HG03175 (cell line): ENCODE results near the gene THAP7.
"Not testable (repeated sequence)": the region's sequence is repeated elsewhere in the genome, so short reads cannot be mapped to it uniquely, and the experiment has no call there.

Source experiments
- ATAC-seq: cut with Tn5 transposase; IDR thresholded peaks from one replicate; pipeline ENCODE4 v1.9.1; 2021; ENCODE audit warnings: mild to moderate bottlenecking, moderate library complexity; ENCODE audit not compliant: unreplicated experiment

Gene THAP7

DNA sequence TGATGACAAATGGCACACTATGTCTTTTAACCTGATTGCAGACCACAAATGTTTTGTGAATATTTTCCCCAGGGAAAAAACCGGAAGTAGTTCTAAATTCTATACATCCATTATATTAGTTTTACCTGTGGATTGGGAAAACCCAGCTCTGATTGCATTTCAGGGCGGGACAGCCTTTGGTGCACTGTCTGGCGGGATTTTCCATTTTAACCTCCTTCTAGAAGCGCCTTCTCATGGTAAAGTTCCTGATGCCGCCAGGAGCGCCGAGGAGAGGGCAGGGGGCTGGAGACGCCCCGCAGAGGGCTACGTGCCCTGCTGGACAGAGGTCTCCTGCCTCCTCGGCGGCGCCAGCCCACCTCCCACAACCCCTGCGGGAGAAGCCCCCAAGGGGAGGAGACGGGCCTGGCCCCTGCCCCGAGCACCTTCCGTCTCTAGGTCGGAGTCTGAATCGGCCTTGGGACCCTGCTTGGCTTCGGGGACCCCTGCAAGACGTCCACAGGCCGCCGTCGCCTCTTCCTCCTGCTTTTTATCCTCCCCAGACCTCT lies 11.8 kb upstream of the THAP7 start:
- no peak for ATAC-seq

DNA sequence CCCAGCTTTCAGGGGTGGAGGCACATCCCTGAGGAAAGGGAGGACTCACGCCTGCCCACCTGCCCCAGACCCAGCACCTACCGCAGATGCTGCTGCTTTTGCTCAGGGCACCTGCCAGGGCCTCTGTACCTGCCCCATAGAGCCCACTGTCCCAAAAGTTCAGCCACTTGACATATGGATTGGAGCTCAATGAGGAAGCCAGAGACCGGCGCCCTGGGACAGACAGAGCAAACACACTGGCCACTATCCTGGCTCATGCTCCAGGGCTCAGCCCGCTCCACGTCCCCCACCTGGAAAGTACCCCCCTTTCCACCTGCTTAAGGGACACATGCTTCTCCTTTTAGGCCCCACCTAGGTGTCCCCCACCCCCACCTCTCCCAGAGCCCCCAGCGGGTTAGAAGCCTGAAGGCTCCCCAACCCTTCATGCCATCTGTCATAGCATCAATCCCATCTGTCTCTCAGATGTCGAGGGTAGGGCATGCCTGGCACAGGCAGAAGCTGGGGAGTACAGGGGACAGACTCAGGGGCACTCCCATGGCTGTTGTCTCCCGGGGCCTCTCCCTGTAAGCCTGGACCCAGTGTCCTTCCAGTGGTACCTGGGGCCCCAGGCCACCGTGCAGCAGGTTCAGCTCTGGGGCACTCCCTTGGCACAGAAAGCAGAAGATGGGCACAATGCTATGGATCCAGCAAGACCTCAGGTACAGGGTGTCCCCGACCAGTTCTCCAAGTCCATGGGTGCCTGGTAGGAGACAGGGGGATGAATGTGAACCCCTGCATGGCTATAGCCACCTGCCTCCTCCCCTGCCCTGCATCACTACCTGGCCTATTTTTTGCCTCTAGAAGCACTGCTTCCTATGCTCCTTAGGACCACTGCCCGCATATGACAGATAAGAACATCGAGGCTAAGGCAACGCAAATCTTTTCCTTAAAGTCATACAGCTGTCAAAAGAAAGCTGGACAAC lies 10.8 kb upstream of the THAP7 start:
- ATAC-seq, result no peak

DNA sequence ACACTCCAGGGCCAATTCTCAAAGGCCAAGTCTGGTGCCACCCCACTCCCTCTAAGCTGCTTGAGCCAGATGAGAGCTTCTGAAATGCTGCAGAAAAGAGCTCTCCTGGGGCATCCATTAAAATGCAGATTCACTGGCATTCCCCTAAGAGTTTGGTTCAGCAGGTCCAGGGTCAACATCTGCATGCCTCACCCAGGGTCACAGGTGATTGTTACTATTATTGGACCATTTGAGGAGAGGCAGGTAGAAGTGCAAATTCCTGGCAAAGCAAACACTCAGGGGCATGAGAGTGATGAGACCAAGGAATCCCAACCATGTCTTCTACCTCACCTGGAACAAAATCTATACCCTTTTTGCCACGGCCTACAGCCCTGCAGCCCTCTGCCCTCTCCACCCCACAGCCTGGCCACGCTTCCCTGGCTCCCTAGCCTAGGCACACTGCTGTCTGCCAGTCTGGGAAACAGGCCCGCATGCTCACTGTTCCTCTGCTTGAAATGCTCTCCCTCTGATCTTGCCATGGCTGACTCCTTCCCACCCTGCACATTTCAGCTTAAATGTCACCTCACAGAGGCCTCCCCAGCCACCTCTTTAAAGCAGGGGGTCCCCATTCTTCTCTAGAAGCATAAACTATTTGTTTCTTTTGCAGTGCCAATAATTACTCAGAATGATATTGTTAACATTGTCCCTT lies 8.7 kb upstream of the THAP7 start:
- no peak for ATAC-seq

DNA sequence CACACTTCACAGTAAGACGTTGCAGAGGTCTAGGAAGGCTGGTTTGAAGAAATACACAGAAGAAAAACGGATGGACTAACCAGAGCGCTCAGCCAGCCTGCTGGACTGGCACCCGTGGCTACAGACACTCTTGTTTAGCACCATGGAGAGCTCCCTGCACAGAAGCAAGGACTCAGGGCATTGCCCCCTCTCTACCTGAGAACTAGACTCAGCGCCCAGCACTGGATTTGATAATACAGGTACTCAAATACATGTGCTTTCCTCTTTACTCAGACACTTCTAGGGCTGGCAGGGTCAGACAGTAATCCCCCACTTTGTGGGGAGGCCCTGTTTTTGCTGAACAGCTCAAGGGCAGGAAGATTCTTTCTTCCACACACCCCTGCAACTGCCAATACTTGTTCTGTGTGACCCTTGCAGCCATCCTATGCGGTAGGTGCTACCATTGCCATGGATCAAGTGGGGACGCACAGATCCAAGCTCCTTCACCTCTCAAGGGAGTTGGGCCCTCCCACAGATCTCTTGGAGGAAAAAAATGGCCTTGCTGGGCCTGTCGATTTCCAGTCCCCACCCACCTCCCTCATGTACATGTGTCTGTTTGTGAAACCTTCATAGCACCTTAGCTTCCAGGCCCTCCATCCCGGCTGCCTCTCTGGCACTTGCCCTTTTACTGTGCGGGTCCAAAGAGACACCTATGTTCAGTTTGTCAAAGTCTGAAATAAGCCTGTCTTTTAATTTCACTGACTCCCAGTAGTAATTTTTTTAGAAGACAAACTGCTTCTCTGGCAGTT lies 7.9 kb upstream of the THAP7 start:
- no peak for ATAC-seq

DNA sequence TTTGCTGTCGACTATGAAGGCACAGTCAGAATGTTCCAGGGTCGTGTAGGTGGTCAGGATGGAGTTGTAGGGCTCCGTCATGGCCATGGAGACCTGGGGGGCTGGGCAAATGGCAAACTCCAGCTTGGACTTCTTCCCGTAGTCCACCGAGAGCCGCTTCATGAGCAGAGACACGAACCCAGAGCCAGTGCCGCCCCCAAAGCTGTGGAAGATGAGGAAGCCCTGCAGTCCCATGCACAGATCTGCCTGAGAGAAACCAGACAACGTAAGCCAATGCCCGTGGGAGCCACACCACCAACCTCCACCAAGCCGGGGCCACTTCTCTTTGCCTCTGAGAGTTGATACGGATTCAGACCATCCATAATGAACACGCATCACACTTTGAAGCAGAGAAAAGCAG lies 7.3 kb upstream of the THAP7 start:
- not testable (repeated sequence) for ATAC-seq

DNA sequence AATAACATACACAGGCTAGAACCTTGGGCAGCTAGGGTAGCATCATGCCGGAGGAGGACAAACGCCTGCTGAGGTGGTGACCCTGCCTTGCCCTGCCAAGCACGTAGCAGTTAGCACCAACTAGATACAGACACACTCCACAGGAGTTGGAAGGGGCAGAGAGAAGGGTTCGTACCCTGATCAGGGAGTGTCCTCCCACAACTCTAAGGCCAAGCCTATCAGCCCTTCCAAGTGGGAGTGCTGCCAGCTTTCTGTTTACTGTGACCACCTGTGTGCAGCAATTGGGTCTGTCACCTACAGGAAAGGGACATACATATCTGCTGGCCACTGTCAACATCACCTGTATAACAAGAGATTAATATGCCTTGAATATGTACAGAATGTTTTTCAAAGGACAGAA lies 1.9 kb upstream of the THAP7 start:
- ATAC-seq, result no peak

DNA sequence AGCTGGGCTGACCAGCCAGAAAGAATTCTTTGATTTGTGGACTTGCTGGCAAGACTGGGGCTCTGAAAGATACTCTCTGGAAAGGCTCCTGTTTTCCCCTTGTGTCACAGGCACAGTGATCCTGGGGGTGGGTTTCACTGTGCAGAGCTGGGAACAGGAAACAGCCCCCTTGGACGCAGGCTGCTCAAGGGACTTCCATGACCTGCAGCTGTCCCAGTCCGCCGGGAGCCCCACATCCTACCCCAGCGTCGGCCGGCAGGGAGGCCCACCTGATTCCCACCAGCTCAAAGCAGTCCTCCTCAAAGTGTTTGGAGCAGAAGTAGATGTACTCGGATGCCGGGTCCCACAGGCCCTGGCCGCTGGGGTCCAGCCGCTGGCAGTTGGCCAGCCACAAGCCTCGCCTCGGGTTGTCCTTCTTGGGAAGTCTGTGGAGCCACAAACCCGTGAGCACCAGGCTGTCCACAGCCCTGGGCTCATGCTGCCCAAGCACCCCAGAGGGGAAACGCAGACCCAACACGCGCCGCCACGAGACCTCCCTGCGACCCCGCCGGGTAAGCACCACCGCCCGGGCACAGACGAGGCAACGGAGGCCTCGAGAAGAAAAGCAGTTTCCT lies 824 bp downstream of the THAP7 start:
- ATAC-seq, result no peak

DNA sequence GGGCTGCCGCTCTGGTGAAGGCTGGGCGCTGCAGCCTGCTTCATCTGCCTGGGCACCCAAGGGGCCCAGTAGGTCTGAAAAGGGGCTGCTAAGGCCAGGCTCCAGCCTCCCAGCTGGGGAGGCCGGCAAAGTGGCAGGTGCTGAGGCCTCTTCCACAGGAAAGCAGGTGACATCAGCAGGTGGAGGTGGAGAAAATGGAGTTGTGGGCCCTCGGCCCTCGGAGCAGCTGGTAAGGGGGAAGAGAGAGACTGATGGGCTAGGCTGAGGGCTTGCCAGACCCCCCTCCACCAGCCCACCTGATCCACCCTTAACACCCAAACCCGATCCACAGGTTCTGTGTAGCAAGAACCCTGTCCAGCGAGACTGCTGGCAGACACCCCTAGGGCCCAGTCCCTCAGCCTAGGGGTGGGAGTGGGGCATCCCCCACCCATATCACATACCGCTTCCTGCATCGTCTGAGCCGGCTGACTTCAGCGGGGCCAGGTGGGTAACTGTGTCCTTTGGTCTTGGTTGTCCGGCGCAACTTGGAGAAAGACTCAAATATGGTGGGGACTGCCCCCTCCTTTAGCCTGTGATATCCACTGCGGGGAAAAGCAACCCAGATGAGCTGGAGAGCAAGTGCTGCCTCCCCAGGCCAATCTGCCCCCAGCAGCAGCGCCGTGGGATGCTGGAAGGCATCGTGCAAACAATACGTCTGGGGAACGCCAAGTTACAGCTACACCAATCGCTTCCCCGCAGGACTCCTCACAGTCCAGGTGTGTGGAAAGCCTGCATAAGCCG lies 1.5 kb downstream of the THAP7 start:
- no peak for ATAC-seq

DNA sequence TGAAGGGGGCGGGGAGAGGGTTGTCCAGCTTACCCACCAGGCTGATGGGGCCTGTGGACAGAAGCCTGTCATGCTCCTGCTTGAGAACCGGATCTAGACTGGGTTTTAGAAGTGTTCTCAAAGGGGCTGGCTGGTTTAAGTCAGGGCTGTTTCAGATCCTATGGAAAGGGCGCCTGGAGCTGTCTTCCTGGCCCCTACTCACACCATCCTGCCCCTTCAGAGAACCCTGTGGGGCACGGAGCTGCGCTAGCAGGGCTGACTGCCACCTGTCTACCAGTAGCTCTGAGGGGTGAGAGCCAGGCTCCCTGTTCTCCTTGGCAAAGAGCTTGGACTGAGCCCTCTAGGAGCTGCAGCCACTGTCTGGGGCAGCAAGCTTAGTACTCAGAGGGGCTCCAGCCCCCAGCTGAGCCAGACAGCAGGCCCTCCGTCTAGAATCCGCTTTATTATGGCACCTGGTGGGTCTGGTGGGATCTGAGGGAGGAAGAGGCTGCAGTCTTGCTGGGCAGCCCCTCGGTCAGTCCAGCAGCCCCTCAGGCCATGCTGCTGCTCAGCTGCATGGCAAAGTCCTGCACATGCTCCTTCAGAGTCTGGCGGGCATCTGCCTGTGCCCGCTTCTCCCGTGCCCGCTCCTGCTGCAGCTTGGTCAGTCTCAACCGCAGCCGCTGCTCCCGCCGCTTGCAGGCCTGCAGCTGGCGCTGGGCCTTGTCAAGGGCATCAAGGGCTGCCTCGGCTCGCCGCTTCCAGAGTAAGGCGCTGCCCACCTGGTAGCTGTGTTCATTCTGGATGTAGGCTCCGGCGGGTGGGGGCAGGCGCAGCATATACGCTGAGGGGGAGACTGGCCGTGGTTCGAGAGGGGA lies 2.3 kb downstream of the THAP7 start:
- no peak for ATAC-seq

DNA sequence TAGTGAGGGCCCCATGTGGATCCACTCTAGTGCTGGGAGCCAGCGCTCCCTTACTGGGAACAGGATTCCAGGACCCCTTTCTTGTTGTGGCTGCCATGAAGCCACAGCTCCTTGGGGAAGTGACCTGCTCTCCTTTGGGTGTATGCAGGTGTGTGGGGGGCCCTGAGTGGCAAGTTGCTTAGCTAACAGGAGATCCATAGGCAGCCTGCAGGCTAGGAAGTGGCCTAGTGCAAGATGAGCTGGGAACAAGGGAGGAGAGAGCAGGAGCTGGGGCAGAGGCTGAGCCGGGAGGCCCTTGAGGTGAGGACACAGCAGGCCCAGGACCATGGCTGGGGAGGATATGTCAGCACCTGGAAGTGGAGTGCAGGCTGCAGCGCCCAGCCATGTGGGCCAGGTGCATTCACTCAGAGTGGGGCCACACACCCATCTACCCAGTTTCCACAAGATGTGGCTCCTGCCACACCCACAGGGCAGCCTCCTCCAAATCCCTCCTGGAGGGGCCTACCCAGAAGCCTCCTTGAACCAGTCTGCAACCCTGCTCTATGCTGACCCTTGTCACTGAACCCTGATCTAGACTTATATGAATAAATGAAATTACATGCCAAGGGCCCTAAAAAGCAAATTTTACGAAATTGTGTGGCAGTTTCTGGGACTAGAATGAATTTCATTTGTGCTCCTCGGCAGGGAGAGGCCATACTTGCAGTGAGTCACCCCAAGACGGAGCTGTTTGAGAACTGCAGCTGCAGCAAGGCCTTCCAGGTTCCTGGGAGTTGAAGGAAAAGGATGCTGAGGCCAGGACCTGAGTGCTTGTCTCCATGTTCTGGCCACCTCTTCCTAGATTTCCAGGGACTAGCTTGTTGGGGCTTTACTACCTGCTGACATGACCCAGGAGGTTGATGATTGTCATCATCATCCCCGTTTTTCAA lies 3.2 kb downstream of the THAP7 start:
- ATAC-seq, result no peak

DNA sequence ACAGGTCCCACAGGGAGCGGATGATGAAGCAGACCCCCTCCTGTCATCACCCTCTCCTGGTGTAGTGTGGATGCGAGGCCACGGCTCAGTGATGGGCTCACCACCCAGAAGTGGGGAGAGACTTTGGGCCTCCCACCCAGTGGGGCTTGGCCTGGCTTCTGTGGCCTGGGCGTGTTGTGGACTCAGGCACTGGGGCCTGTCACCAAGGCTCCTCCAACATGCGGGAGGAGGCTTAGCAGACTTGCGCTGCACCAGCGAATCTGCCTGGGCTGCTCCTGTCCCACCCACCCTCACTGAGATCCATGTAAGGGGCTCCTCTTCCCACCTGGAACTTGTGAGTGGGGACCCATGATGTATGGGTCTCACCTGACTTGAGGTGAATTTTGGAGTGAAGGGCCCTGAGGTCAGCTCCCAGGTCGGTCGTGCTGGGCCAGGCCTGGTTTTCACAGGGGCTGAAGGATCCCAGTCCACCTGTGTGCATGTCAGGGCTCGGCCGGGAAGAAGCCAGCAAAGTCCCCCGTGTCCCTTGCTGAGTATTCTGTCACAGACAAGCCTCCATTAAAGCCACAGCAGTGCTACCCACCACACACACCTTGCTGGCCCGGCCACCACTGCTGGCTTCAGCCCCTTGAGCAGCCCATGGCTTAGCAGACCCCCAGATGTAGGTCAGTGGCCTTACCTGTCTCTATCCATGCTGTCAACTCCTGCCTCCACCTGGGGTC lies 4.2 kb downstream of the THAP7 start:
- no peak for ATAC-seq

DNA sequence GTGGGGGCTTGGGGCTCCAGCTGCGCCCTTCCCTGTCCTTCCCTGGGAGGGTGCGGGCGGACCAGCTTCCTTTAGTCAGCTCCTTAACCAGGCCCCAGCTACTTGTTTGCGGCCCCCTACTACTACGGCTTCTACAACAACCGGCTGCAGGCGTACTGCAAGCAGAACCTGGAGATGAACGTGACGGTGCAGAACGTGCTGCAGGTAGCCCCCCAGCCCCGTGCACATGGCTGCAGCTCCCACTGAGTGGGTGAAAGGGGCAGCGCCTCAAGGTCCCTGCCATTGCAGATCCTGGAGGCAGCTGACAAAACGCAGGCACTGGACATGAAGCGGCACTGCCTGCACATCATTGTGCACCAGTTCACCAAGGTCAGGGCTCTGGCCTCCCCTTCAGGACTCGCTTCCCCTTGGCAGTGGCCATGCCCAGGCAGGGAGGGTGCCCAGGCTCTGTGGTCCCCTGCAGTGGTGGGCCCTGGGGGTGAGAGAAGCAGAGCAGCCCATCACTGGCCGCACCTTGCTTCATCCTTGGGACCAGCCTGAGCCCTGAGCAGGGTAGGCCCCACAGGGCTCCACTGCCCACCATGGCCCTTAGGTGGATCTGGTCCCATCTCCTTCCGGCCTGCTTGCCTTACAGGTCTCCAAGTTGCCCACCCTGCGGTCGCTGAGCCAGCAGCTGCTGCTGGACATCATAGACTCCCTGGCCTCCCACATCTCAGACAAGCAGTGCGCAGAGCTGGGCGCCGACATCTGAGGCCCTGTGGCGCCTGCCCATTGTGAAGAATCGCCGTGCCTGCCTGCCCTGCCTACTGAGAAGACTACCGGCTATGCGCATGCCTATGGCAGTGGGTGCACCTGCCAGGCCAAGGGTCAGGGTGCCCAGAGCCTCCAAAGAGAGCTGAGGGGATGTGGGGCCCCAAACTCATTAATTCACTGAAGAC lies 5.1 kb downstream of the THAP7 start:
- no peak for ATAC-seq

DNA sequence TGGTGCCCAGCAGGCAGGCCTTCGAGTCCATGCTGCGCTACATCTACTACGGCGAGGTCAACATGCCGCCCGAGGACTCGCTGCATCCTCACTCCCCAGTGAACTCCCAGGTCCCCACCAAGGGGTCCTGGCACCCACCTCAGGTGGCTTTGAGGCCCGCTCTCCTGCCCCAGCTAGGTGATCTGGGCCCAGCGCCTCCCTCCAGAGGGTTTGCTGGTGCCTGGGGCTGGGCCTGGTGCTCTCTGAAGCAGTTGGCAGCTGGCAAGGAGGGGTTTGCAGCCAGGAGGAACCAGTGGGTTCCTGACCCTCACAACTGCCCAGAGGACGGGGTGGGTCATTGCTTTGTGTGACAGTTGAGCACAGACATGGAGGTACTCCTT lies 5.9 kb downstream of the THAP7 start:
- ATAC-seq, result no peak

DNA sequence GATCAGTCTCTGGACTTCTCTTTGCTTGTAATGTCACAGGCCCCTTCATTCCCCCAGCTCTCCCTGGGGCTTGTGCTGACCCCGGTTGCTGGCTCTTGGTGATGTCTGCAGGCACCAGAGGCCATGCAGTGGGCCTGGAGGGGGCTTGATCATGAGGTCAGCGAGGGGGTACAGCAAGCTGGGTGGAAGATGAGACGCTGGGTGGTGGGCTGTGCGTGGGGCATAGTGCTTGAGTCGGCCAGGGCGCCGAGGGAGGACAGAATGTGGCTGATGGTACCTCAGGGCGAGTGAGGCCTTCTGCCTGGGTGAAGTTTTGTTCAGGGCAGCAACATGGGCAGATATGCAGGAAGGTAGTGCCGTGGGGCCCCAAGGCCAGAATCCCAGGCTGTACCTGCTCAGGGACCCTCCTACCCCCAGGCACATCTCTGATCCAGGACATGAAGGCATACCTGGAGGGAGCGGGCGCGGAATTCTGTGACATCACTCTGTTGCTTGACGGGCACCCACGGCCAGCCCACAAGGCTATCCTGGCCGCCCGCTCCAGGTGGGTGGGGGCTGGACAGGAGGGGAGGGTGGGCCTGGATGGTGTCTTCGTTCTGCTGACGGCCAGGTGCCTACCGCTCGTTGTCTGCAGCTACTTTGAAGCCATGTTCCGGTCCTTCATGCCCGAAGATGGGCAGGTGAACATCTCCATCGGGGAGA lies 6.4 kb downstream of the THAP7 start:
- ATAC-seq, result no peak

DNA sequence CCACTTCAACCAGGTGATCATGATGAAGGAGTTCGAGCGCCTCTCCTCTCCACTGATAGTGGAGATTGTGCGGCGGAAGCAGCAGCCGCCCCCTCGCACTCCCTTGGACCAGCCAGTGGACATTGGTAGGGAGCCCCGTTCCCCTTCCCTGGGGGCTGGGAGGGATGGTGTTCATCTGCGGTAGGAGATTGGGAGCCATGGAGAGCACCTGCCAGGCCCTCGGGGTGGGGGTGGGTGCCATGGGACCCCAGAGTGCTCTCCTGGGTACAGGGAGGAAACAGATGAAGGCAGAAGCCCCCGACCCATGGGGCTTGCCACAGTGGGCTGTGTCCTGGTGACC lies 7.0 kb downstream of the THAP7 start:
- ATAC-seq, result no peak
